GM19240 (cell line): ENCODE results near the gene RBM4B.

ENCODE experiments used
- DNase-seq: peaks from one replicate; pipeline ENCODE4 v3.0.0; 2011; ENCODE audit warnings: low spot score; ENCODE audit not compliant: insufficient read length

The RBM4B gene

GRCh38 chr11:66687831-66688281 is 10.2 kb upstream of the RBM4B start:
- no peak for DNase-seq

GRCh38 chr11:66686801-66687750 is 9.4 kb upstream of the RBM4B start:
- no peak for DNase-seq

GRCh38 chr11:66686100-66686785 is 8.6 kb upstream of the RBM4B start:
- no peak for DNase-seq

- DNase-seq = no peak
These were observed 7.8 kb upstream of the RBM4B start for GRCh38 chr11:66685276-66686099.

- DNase-seq = no peak
These were observed 6.9 kb upstream of the RBM4B start for GRCh38 chr11:66684635-66685034.

- DNase-seq = no peak
These were observed 6.2 kb upstream of the RBM4B start for GRCh38 chr11:66683877-66684276.

GRCh38 chr11:66680966-66681645 is 3.4 kb upstream of the RBM4B start:
- no peak for DNase-seq

GRCh38 chr11:66676931-66677598 is 622 bp downstream of the RBM4B start:
- DNase-seq = no peak

- no peak for DNase-seq
These were observed 1.3 kb downstream of the RBM4B start for GRCh38 chr11:66676282-66676919.

- no peak for DNase-seq
These were observed 2.6 kb downstream of the RBM4B start for GRCh38 chr11:66674964-66675602.

- DNase-seq = no peak
These were observed 6.9 kb downstream of the RBM4B start for GRCh38 chr11:66670816-66671215.

GRCh38 chr11:66665369-66665768 is 12.3 kb downstream of the RBM4B start:
- DNase-seq = no peak

GRCh38 chr11:66663741-66664296 is 13.9 kb downstream of the RBM4B start:
- no peak for DNase-seq

GRCh38 chr11:66659763-66660162 is 17.9 kb downstream of the RBM4B start:
- no peak for DNase-seq

GRCh38 chr11:66653123-66653522 is 24.6 kb downstream of the RBM4B start:
- DNase-seq = no peak

GRCh38 chr11:66652651-66653050 is 25.0 kb downstream of the RBM4B start:
- no peak for DNase-seq

- no peak for DNase-seq
These were observed 26.7 kb downstream of the RBM4B start for GRCh38 chr11:66651016-66651415.

GRCh38 chr11:66649903-66650302 is 27.8 kb downstream of the RBM4B start:
- no peak for DNase-seq

GRCh38 chr11:66646828-66647227 is 30.9 kb downstream of the RBM4B start:
- DNase-seq = no peak
